ENCODE data around the gene UGT1A5. TPM values are rescaled to one million over a fixed set of nuclear protein-coding genes. Genes with fewer than 3 reads are reported as not detected.

The UGT1A5 gene
- total and polyA plus RNA-seq, 10 of the 15 experiments (the other 5 are each of a cell fraction or from before 2014, with no cell fraction given): not detected

DNA sequence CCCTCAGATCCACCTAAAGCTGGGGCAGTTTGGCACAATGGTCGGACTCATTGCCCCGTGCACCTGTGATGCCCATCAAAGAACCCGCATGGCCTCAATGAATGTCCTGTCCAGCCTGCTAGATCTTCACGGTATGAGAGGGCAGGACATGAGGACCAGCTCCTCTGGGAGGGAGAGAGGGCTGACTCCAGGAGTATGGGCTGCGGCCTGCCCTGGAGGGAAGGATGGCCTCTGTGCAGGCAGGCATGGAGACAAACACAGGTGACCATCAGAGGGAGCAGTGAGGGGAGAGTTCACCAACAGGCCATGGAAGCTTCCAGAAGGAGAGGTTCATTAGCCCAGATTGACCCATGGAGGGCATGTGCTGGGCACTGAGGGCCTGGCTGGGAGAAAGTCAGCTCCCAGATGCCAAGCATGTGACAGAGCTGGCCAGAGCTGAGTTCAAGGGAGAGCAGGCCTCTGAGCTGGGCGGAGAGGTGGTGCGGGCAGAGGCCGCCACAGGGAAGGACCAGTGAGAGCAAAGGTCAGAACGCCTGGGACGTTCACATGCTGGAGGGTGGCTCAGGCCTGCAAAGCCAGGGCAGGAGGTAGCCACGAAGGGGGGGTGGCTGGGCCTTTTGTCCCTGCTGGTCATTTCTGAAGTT lies 105.4 kb downstream of the UGT1A5 start (continued):
- TF ChIP-seq, protein P1, sequence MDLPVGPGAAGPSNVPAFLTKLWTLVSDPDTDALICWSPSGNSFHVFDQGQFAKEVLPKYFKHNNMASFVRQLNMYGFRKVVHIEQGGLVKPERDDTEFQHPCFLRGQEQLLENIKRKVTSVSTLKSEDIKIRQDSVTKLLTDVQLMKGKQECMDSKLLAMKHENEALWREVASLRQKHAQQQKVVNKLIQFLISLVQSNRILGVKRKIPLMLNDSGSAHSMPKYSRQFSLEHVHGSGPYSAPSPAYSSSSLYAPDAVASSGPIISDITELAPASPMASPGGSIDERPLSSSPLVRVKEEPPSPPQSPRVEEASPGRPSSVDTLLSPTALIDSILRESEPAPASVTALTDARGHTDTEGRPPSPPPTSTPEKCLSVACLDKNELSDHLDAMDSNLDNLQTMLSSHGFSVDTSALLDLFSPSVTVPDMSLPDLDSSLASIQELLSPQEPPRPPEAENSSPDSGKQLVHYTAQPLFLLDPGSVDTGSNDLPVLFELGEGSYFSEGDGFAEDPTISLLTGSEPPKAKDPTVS (IDR thresholded peaks at IDR 0.05; ENCODE audit: low read depth, low read length): no peak
- TF ChIP-seq BMI1 (IDR thresholded peaks at IDR 0.05; ENCODE audit: borderline replicate concordance) (no peak), SUZ12 (IDR thresholded peaks at IDR 0.05; ENCODE audit: unreplicated experiment) (no peak), SMAD5 (IDR thresholded peaks at IDR 0.05; ENCODE audit: low read depth) (no peak), TCF12 (IDR thresholded peaks at IDR 0.05; ENCODE audit: low read depth, low read length) (no peak), CBFB (IDR thresholded peaks at IDR 0.05; ENCODE audit: low read depth) (no peak), ATF7 (IDR thresholded peaks at IDR 0.05; ENCODE audit: low read depth) (no peak)

GRCh38 chr2:233818639-233819621 lies 106.2 kb downstream of the UGT1A5 start:
- Histone ChIP-seq H3K27ac (ENCODE audit: control insufficient read depth, insufficient read depth) (no peak overlapping the region), H3K9me3 (replicated peaks; ENCODE audit: control insufficient read depth, insufficient read depth, low read length) (no peaks in the 10 kb centered on the region), H4K20me1 (ENCODE audit: control insufficient read depth, insufficient read depth) (no peaks in the 10 kb centered on the region), H3K9ac (ENCODE audit: control insufficient read depth, insufficient read depth, low read length) (no peak overlapping the region), H3K36me3 (ENCODE audit: control insufficient read depth in 2 of 2, insufficient read depth in 2 of 2, low read length in 1 of 2) (no peaks in the 10 kb centered on the region), H2AFZ (ENCODE audit: control insufficient read depth, low read depth, low read length) (no peak overlapping the region), H3K4me2 (ENCODE audit: control insufficient read depth, insufficient read depth) (no peak overlapping the region), H3K27me3 (replicated peaks in 1 of 2; ENCODE audit: control insufficient read depth in 2 of 2, insufficient read depth in 2 of 2, low read length in 1 of 2) (no peaks in the 10 kb centered on the region; a peak in 3 of 4 replicates), H3K4me1 (ENCODE audit: control insufficient read depth, insufficient read depth, low read length) (no peaks in the 10 kb centered on the region), H3K79me2 (ENCODE audit: control insufficient read depth, insufficient read depth, low read length) (no peaks in the 10 kb centered on the region), H3K4me3 (no peak overlapping the region)
- 8% methylated on average over 17 of the region's 17 CpGs for WGBS (ENCODE audit: insufficient coverage, insufficient replicate concordance, low lambda C conversion rate, missing lambda C conversion rate)
- intact Hi-C loops (cut with micrococcal nuclease; ENCODE audit: unreplicated experiment): no loop called here
- ChIA-PET SMC1A (ENCODE audit: uncharacterized antibody, unreplicated experiment) (no interaction called here), POLR2A (no interaction called here), CTCF (interaction anchor here (0.5 kb wide), 1 partner anchor 24 kb away, joined by 3 read pairs; no protein-coding TSS in a partner anchor), RAD21 (ENCODE audit: unreplicated experiment) (no interaction called here)
- FAIRE-seq (no peak), ATAC-seq (no peak), DNase-seq (ENCODE audit: low read depth, low spot score) (no peak)
- in situ Hi-C loops (cut with MboI): no loop called here
- BruUV-seq (replicated peaks): no TSS peak
- TF ChIP-seq BHLHE40 (IDR thresholded peaks at IDR 0.05; ENCODE audit: borderline replicate concordance in 1 of 2, low read depth in 2 of 2, low read length in 1 of 2) (no peak), BRCA1 (IDR thresholded peaks at IDR 0.05; ENCODE audit: low read depth, low read length) (no peak), CREM (IDR thresholded peaks at IDR 0.05; ENCODE audit: low read depth) (no peak), LARP7 (IDR thresholded peaks at IDR 0.05) (no peak), DPF2 (IDR thresholded peaks at IDR 0.05) (no peak), NR2F1 (conservative IDR thresholded peaks at IDR 0.05) (no peak), KAT2A (conservative IDR thresholded peaks at IDR 0.05; ENCODE audit: control insufficient read depth, low read depth, low read length) (no peak), SIX5 (IDR thresholded peaks at IDR 0.05; ENCODE audit: low read depth, low read length, severe bottlenecking) (no peak)
- TF ChIP-seq, protein P2, sequence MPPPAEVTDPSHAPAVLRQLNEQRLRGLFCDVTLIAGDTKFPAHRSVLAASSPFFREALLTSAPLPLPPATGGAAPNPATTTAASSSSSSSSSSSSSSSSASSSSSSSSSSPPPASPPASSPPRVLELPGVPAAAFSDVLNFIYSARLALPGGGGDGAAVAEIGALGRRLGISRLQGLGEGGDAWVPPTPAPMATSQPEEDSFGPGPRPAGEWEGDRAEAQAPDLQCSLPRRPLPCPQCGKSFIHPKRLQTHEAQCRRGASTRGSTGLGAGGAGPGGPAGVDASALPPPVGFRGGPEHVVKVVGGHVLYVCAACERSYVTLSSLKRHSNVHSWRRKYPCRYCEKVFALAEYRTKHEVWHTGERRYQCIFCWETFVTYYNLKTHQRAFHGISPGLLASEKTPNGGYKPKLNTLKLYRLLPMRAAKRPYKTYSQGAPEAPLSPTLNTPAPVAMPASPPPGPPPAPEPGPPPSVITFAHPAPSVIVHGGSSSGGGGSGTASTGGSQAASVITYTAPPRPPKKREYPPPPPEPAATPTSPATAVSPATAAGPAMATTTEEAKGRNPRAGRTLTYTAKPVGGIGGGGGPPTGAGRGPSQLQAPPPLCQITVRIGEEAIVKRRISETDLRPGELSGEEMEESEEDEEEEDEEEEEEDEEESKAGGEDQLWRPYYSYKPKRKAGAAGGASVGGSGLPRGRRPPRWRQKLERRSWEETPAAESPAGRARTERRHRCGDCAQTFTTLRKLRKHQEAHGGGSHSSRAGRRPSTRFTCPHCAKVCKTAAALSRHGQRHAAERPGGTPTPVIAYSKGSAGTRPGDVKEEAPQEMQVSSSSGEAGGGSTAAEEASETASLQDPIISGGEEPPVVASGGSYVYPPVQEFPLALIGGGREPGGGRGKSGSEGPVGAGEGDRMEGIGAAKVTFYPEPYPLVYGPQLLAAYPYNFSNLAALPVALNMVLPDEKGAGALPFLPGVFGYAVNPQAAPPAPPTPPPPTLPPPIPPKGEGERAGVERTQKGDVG (CRISPR knock-in tag; IDR thresholded peaks at IDR 0.05): no peak
- TF ChIP-seq, protein P3, sequence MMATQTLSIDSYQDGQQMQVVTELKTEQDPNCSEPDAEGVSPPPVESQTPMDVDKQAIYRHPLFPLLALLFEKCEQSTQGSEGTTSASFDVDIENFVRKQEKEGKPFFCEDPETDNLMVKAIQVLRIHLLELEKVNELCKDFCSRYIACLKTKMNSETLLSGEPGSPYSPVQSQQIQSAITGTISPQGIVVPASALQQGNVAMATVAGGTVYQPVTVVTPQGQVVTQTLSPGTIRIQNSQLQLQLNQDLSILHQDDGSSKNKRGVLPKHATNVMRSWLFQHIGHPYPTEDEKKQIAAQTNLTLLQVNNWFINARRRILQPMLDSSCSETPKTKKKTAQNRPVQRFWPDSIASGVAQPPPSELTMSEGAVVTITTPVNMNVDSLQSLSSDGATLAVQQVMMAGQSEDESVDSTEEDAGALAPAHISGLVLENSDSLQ (IDR thresholded peaks at IDR 0.05): no peak

Measured in GM12878 (cell line).